Measurements from ENCODE around the gene LTBP1.

- TF ChIP-seq CTCF (IDR thresholded peaks at IDR 0.05; ENCODE audit: insufficient read depth, low read length) (no peak), GABPA (IDR thresholded peaks at IDR 0.05; ENCODE audit: low read depth) (no peak)
Observed at GRCh38 chr2:33024758-33025157, 78.0 kb downstream of the LTBP1 start.

Measured in HL-60 (cell line).